ENCODE data around the gene TAF9B.
"Not testable (repeated sequence)": the region's sequence is repeated elsewhere in the genome, so short reads cannot be mapped to it uniquely, and the experiment has no call there.

DNA sequence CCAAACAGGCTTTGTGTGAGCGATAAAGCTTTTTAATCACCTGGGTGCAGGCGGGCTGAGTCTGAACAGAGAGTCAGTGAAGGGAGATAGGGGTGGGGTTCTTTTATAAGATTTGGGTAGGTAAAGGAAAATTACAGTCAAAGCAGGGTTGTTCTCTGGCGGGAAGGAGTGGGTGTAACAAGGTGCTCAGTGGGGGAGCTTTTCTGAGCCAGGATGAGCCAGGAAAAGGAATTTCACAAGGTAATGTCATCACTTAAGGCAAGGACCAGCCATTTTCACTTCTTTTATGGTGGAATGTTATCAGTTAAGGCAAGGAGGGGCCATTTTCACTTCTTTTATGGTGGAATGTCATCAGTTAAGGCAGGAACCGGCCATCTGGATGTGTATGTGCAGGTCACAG, 21.3 kb upstream of the TAF9B start:
- TF ChIP-seq HMGA2 (CRISPR knock-in tag; IDR thresholded peaks at IDR 0.05); CTCF (IDR thresholded peaks at IDR 0.05); TCF7 (CRISPR knock-in tag; IDR thresholded peaks at IDR 0.05; ENCODE audit: low read depth): not testable (repeated sequence)
- TF ChIP-seq, protein P1, sequence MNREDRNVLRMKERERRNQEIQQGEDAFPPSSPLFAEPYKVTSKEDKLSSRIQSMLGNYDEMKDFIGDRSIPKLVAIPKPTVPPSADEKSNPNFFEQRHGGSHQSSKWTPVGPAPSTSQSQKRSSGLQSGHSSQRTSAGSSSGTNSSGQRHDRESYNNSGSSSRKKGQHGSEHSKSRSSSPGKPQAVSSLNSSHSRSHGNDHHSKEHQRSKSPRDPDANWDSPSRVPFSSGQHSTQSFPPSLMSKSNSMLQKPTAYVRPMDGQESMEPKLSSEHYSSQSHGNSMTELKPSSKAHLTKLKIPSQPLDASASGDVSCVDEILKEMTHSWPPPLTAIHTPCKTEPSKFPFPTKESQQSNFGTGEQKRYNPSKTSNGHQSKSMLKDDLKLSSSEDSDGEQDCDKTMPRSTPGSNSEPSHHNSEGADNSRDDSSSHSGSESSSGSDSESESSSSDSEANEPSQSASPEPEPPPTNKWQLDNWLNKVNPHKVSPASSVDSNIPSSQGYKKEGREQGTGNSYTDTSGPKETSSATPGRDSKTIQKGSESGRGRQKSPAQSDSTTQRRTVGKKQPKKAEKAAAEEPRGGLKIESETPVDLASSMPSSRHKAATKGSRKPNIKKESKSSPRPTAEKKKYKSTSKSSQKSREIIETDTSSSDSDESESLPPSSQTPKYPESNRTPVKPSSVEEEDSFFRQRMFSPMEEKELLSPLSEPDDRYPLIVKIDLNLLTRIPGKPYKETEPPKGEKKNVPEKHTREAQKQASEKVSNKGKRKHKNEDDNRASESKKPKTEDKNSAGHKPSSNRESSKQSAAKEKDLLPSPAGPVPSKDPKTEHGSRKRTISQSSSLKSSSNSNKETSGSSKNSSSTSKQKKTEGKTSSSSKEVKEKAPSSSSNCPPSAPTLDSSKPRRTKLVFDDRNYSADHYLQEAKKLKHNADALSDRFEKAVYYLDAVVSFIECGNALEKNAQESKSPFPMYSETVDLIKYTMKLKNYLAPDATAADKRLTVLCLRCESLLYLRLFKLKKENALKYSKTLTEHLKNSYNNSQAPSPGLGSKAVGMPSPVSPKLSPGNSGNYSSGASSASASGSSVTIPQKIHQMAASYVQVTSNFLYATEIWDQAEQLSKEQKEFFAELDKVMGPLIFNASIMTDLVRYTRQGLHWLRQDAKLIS (CRISPR knock-in tag; IDR thresholded peaks at IDR 0.05; ENCODE audit: borderline replicate concordance), result not testable (repeated sequence)

All from WTC11 (cell line).